PC-9 (cell line): ENCODE measurements around the gene NCS1. TPM values are rescaled to one million over a fixed set of nuclear protein-coding genes. Genes with fewer than 3 reads are reported as not detected.

ENCODE experiments used
- BruUV-seq: library from RNA; stranded (reverse); fragments of 400-500 nt; replicated peaks from 2 replicates; lab custom pipeline; 2021; lab: Mats Ljungman, UMichigan
- CTCF ChIA-PET: fragments of 300-600 bp; sonication (Branson Sonifier 250); formaldehyde crosslinking; loops from one replicate; lab custom pipeline; 2022; ENCODE audit warnings: antibody characterized with exemption; lab: Charles Lee
- POLR2A ChIA-PET: fragments of 300-600 bp; sonication (Branson Sonifier 250); formaldehyde crosslinking; loops from one replicate; lab custom pipeline; 2022; ENCODE audit warnings: antibody characterized with exemption; ENCODE audit not compliant: unreplicated experiment; lab: Charles Lee
- DNase-seq, 2 experiments: peaks; one replicate each; pipeline versions ENCODE4 v3.0.0 to v3.0.0-alpha.2; 2015 to 2022; ENCODE audit warnings: mixed read lengths in 1 of 2
- H2AFZ ChIP-seq: fragments of 200-600 bp; sonication (generic); 2 replicates; pipeline ENCODE4 v1.8.1; 2017; ENCODE audit warnings: antibody characterized with exemption
- H3F3A ChIP-seq: fragments of 200-600 bp; sonication (generic); 2 replicates; pipeline ENCODE4 v1.8.1; 2017; ENCODE audit warnings: antibody characterized with exemption, mild to moderate bottlenecking, low read depth; ENCODE audit not compliant: insufficient read depth
- H3K27ac ChIP-seq: fragments of 200-600 bp; sonication (generic); 2 replicates; pipeline ENCODE4 v1.6.1; 2016; ENCODE audit warnings: mixed run types
- H3K27me3 ChIP-seq: fragments of 200-600 bp; sonication (generic); 2 replicates; pipeline ENCODE4 v1.6.1; 2016; ENCODE audit warnings: low read depth, mixed run types; ENCODE audit not compliant: insufficient read depth
- H3K36me3 ChIP-seq: fragments of 200-600 bp; sonication (generic); 2 replicates; pipeline ENCODE4 v1.6.1; 2016; ENCODE audit warnings: low read depth, mixed run types
- H3K4me1 ChIP-seq: fragments of 200-600 bp; sonication (generic); replicated peaks from 2 replicates; pipeline ENCODE4 v1.6.1; 2016; ENCODE audit warnings: mixed run types; ENCODE audit not compliant: insufficient read depth
- H3K4me2 ChIP-seq: fragments of 200-600 bp; sonication (generic); 2 replicates; pipeline ENCODE4 v1.6.1; 2017; ENCODE audit warnings: mixed run types
- H3K4me3 ChIP-seq: fragments of 200-600 bp; sonication (generic); 2 replicates; pipeline ENCODE4 v1.6.1; 2016; ENCODE audit warnings: mixed run types
- H3K79me2 ChIP-seq: fragments of 200-600 bp; sonication (generic); 2 replicates; pipeline ENCODE4 v1.6.1; 2017; ENCODE audit warnings: low read depth, mixed run types
- H3K9me2 ChIP-seq: fragments of 200-600 bp; sonication (generic); 2 replicates; pipeline ENCODE4 v1.8.1; 2017; ENCODE audit warnings: mild to moderate bottlenecking; ENCODE audit not compliant: insufficient read depth
- H3K9me3 ChIP-seq: fragments of 200-600 bp; sonication (generic); 2 replicates; pipeline ENCODE4 v1.8.1; 2016; ENCODE audit warnings: low read depth; ENCODE audit not compliant: insufficient read depth
- H4K20me1 ChIP-seq: fragments of 200-600 bp; sonication (generic); 2 replicates; pipeline ENCODE4 v1.8.1; 2017; ENCODE audit not compliant: insufficient read depth
- CTCF ChIP-seq: fragments of 200-600 bp; sonication (generic); conservative IDR thresholded peaks from 2 replicates; pipeline ENCODE4 v1.6.1; 2017; ENCODE audit warnings: mixed run types, antibody characterized with exemption, mild to moderate bottlenecking, moderate library complexity
- EZH2 ChIP-seq: fragments of 200-600 bp; sonication (generic); IDR thresholded peaks from 2 replicates; pipeline ENCODE4 v1.8.0; 2017; ENCODE audit warnings: antibody characterized with exemption, low read depth
- intact Hi-C: fragments of 100-400 bp; cut with micrococcal nuclease; formaldehyde crosslinking; loops from one replicate; pipeline ENCODE4 v1.10.0; 2022; ENCODE audit not compliant: unreplicated experiment
- total RNA-seq: library from RNA; stranded (reverse); gene quantifications from 2 replicates; pipeline ENCODE4 v1.2.3, GENCODE V29; 2021

Gene NCS1
- total RNA-seq, 1 experiment from 2014 or later = 59.2 TPM

DNA sequence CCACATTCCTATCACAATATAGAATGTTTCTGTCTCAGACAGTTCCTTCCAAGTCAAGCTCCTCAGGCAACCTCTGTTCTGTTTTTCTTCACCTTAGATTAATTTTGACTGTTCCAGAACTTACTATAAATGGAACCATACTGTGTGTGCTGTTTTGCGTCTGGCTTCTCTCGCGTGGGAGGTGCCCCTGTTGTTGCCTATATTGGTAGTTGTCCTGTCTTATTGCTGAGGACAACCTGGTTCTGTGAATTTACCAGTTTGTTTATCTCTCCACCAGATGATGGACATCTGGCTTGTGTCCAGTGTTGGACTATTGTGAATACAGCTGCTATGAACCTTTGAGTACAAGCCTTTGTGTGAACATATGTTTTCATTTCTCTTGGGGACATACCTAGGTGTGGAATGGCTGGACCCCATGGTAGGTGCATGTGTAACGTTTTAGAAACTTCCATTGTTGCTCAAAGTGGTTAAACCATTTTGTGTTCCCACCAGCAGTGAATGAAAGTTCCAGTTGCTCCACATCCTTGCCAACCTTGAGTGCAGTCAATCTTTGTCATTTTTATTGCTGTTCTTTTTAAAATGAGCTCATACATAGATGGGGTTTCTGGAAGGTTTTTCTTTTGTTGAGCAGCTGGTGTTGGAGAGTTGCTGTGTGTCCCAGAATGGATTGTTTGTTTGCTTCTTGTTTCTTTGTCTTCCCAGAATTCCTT, 111.5 kb downstream of the NCS1 start:
- DNase-seq = no peak
- no TSS peak for BruUV-seq
- Histone ChIP-seq H3K36me3 (no peaks in the 10 kb centered on the region), H3K4me3 (no peak overlapping the region), H3F3A (no peaks in the 10 kb centered on the region), H3K79me2 (no peaks in the 10 kb centered on the region), H3K4me2 (no peak overlapping the region), H3K4me1 (no peaks in the 10 kb centered on the region), H3K9me3 (no peaks in the 10 kb centered on the region), H3K9me2 (no peaks in the 10 kb centered on the region), H2AFZ (no peak overlapping the region), H4K20me1 (no peaks in the 10 kb centered on the region; the same call in 1 of the 2 replicates), H3K27me3 (peaks cover 58% of the 10 kb centered on the region), H3K27ac (no peak overlapping the region)
- intact Hi-C loops = no loop called here
- ChIA-PET POLR2A (no interaction called here), CTCF (interaction anchor here (0.6 kb wide), 1 partner anchor 25 kb away, joined by 3 read pairs; no protein-coding TSS in a partner anchor)
- TF ChIP-seq EZH2 (no peak), CTCF (no peak)

DNA sequence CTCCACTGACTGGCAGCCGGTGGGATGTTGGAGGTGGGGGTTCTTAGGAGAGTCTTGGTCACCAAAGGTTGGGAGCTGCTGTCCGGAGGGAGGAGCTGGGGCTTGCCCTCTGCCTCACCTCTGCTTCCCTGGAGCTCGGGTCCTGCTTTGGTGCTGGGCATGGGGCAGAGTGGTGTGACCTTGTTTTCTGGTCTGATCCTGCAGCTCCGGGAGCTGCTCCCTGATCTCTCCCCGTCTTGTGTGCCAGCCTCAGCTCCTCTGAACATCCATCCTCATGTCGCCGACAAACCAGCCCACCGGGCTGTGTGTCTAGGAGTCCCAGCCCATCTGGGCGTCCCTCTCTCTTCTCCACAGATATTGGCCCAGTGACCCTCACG, 112.0 kb downstream of the NCS1 start:
- H3K27me3 ChIP-seq = peaks cover 63% of the 10 kb centered on the region
- H3K36me3 ChIP-seq = no peaks in the 10 kb centered on the region
- no TSS peak for BruUV-seq
- TF ChIP-seq EZH2 (no peak), CTCF (no peak)
- CTCF ChIA-PET = interaction anchor here (0.6 kb wide), 1 partner anchor 26 kb away, joined by 3 read pairs; no protein-coding TSS in a partner anchor
- H3K4me2 ChIP-seq = no peak overlapping the region
- H3K4me3 ChIP-seq = no peak overlapping the region
- no peaks in the 10 kb centered on the region for H3K9me3 ChIP-seq
- no peaks in the 10 kb centered on the region for H3F3A ChIP-seq
- no peak overlapping the region for H2AFZ ChIP-seq
- no peak overlapping the region for H3K27ac ChIP-seq
- no peaks in the 10 kb centered on the region for H3K4me1 ChIP-seq
- intact Hi-C loops = no loop called here
- POLR2A ChIA-PET = no interaction called here
- no peaks in the 10 kb centered on the region for H3K79me2 ChIP-seq
- no peak for DNase-seq
- H4K20me1 ChIP-seq = no peaks in the 10 kb centered on the region; the same call in 1 of the 2 replicates
- no peaks in the 10 kb centered on the region for H3K9me2 ChIP-seq

DNA sequence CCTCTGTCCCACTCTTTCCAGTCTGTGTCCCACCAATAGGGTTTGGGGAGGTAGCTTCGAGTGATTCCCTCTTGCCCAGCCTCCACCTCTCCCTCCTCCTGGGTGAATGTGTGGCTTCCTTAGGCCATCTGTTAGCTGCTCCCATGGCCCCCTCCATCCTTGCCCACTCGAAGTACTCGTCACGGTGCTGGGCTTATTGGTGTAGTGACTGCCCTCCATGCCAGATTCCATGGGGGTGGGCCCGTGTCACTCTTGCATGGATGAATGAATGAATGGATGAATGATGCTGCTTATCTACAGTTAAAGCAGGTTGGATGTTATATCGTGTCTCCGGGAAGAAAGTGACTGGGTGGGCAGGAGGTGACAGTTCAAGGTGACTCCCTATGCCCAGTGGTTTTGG, 112.5 kb downstream of the NCS1 start:
- ChIA-PET POLR2A (no interaction called here), CTCF (interaction anchor here (0.6 kb wide), 1 partner anchor 176 kb away, joined by 20 read pairs; no protein-coding TSS in a partner anchor)

More for the DNA sequence above, 112.5 kb downstream of the NCS1 start:
- no peaks in the 10 kb centered on the region for H3K9me3 ChIP-seq
- no peaks in the 10 kb centered on the region for H3F3A ChIP-seq
- no peaks in the 10 kb centered on the region for H3K36me3 ChIP-seq
- H3K79me2 ChIP-seq = no peaks in the 10 kb centered on the region
- no peak overlapping the region for H3K4me3 ChIP-seq
- intact Hi-C loops = no loop called here
- H3K4me1 ChIP-seq = no peaks in the 10 kb centered on the region
- H3K27me3 ChIP-seq = peaks cover 64% of the 10 kb centered on the region
- no peak overlapping the region for H3K4me2 ChIP-seq
- H2AFZ ChIP-seq = no peak overlapping the region
- no peak overlapping the region for H3K27ac ChIP-seq
- no peaks in the 10 kb centered on the region for H3K9me2 ChIP-seq
- no peaks in the 10 kb centered on the region; the same call in 1 of the 2 replicates for H4K20me1 ChIP-seq
- no TSS peak for BruUV-seq
- DNase-seq = no peak
- TF ChIP-seq EZH2 (no peak), CTCF (no peak)
